Upper lobe of right lung (tissue), 1 donor: Measurements from ENCODE around the gene KCNH4. TPM values are rescaled to one million over a fixed set of nuclear protein-coding genes. Genes with fewer than 3 reads are reported as not detected.

Source experiments
- ATAC-seq: fragments of 200-7000 bp; cut with Tn5 transposase; one replicate; pipeline ENCODE4 v1.9.1; 2020; ENCODE audit warnings: mild to moderate bottlenecking, moderate library complexity
- DNase-seq: peaks from one replicate; pipeline ENCODE4 v3.0.0-alpha.2; 2020
- H3K27ac ChIP-seq: fragments of 200-600 bp; one replicate; pipeline ENCODE4 v1.8.0; 2022
- H3K27me3 ChIP-seq: fragments of 200-600 bp; one replicate; pipeline ENCODE4 v1.8.0; 2022; ENCODE audit warnings: mild to moderate bottlenecking
- H3K36me3 ChIP-seq: fragments of 200-600 bp; one replicate; pipeline ENCODE4 v1.8.0; 2022
- H3K4me1 ChIP-seq: fragments of 200-600 bp; one replicate; pipeline ENCODE4 v1.8.0; 2022
- H3K4me3 ChIP-seq: fragments of 200-600 bp; one replicate; pipeline ENCODE4 v1.8.0; 2022; ENCODE audit warnings: mild to moderate bottlenecking
- H3K9me3 ChIP-seq: fragments of 200-600 bp; one replicate; pipeline ENCODE4 v1.8.0; 2022
- CTCF ChIP-seq: fragments of 200-600 bp; IDR thresholded peaks from one replicate; pipeline ENCODE4 v1.8.0; 2022; ENCODE audit warnings: antibody characterized with exemption
- intact Hi-C: fragments of 100-400 bp; cut with DNase I; formaldehyde crosslinking; loops from one replicate; pipeline ENCODE4 v1.11.0; 2022
- total RNA-seq: library from RNA; stranded (reverse); fragmentation: NEBNext Ultra II Directional; extraction: Animal tissue kit (Norgen Biotek cat#: 25700); gene quantifications from one replicate; pipeline ENCODE4 v1.2.1, GENCODE V29; 2021
- donor health status: DM: no; HTN: yes; CAD: no; lungs with severe emphysema.

The KCNH4 gene
- total RNA-seq, 1 donor from 2014 or later: 0.26 TPM

GRCh38 chr17:42114118-42114517 is 66.8 kb downstream of the KCNH4 start:
- intact Hi-C loops: loop anchor here (10.0 kb wide), 2 partner anchors 89 to 149 kb away; partner anchors contain the start of genes CNP and NKIRAS2
- Histone ChIP-seq H3K4me3 (no peak overlapping the region), H3K27me3 (no peaks in the 10 kb centered on the region), H3K36me3 (peaks cover 17% of the 10 kb centered on the region), H3K9me3 (no peaks in the 10 kb centered on the region), H3K27ac (no peak overlapping the region), H3K4me1 (peaks cover 19% of the 10 kb centered on the region)
- ATAC-seq (no peak), DNase-seq (no peak)
- TF ChIP-seq CTCF: no peak

GRCh38 chr17:42113293-42114069 is 67.5 kb downstream of the KCNH4 start:
- Histone ChIP-seq H3K36me3 (peaks cover 23% of the 10 kb centered on the region), H3K27me3 (no peaks in the 10 kb centered on the region), H3K4me3 (peak overlapping the region; percentile 75), H3K27ac (peak overlapping the region; percentile 92), H3K9me3 (no peaks in the 10 kb centered on the region), H3K4me1 (peaks cover 19% of the 10 kb centered on the region)
- intact Hi-C loops: loop anchor here (10.0 kb wide), 2 partner anchors 89 to 149 kb away; partner anchors contain the start of genes CNP and NKIRAS2
- TF ChIP-seq CTCF: no peak
- ATAC-seq: no peak
- DNase-seq: no peak

- peak within 1 kb of the TSS; percentile 92 for H3K27ac ChIP-seq
- intact Hi-C loops: loop anchor here (10.0 kb wide), 2 partner anchors 88 to 148 kb away; partner anchors contain the start of genes CNP and NKIRAS2
- H3K36me3 ChIP-seq: peaks cover 27% of the 10 kb centered on the region
- TF ChIP-seq CTCF: no peak
- peak within 1 kb of the TSS; percentile 75 for H3K4me3 ChIP-seq
- H3K9me3 ChIP-seq: no peaks in the 10 kb centered on the region
- H3K27me3 ChIP-seq: no peaks in the 10 kb centered on the region
- peak; percentile 89 for ATAC-seq
- peaks cover 19% of the 10 kb centered on the region for H3K4me1 ChIP-seq
- peak; percentile 80 for DNase-seq
Observed at GRCh38 chr17:42112552-42113176, 68.3 kb downstream of the KCNH4 start, which contains the start of gene DHX58. Gene DHX58, minus strand, starts transcription at chr17:42112714. Its CDS starts 822 bp downstream, at chr17:42111892.

GRCh38 chr17:42111871-42112551 is 68.9 kb downstream of the KCNH4 start:
- Histone ChIP-seq H3K9me3 (no peaks in the 10 kb centered on the region), H3K4me1 (peaks cover 19% of the 10 kb centered on the region), H3K36me3 (peaks cover 23% of the 10 kb centered on the region), H3K4me3 (peak overlapping the region; percentile 75), H3K27ac (peak overlapping the region; percentile 92), H3K27me3 (no peaks in the 10 kb centered on the region)
- ATAC-seq (peak; percentile 45), DNase-seq (peak; percentile 75)
- intact Hi-C loops: loop anchor here (10.0 kb wide), 2 partner anchors 87 to 147 kb away; partner anchors contain the start of genes CNP and NKIRAS2
- no peak for TF ChIP-seq CTCF

GRCh38 chr17:42111265-42111636 is 69.7 kb downstream of the KCNH4 start:
- Histone ChIP-seq H3K4me3 (peak overlapping the region; percentile 75), H3K9me3 (no peaks in the 10 kb centered on the region), H3K36me3 (peaks cover 21% of the 10 kb centered on the region), H3K27me3 (no peaks in the 10 kb centered on the region), H3K27ac (no peak overlapping the region), H3K4me1 (peaks cover 19% of the 10 kb centered on the region)
- no peak for DNase-seq
- ATAC-seq: no peak
- intact Hi-C loops: loop anchor here (10.0 kb wide), 2 partner anchors 86 to 146 kb away; partner anchors contain the start of genes CNP and NKIRAS2
- TF ChIP-seq CTCF: no peak
